H9 (cell line): Measurements from ENCODE around the gene PEX7. TPM values are rescaled to one million over a fixed set of nuclear protein-coding genes. Genes with fewer than 3 reads are reported as not detected.

Experiments
- DNase-seq: peaks from one replicate; pipeline ENCODE4 v3.0.0-alpha.2; 2017
- H2AFZ ChIP-seq: one replicate; pipeline ENCODE4 v1.6.1; 2013; ENCODE audit warnings: mild to moderate bottlenecking, low read length, control low read depth, moderate library complexity
- H2AK5ac ChIP-seq: 2 replicates; pipeline ENCODE4 v1.6.1; 2013; ENCODE audit warnings: low read length, control low read depth, mixed read lengths; ENCODE audit not compliant: insufficient read length
- H2BK120ac ChIP-seq: one replicate; pipeline ENCODE4 v1.6.1; 2013; ENCODE audit warnings: low read depth, mild to moderate bottlenecking, low read length, control low read depth, inconsistent platforms; ENCODE audit not compliant: poor library complexity, severe bottlenecking
- H2BK12ac ChIP-seq: 2 replicates; pipeline ENCODE4 v1.6.1; 2013; ENCODE audit warnings: low read length, control low read depth, mixed read lengths, low read depth; ENCODE audit not compliant: insufficient read length
- H2BK15ac ChIP-seq: 2 replicates; pipeline ENCODE4 v1.6.1; 2013; ENCODE audit warnings: low read depth, low read length, control low read depth
- H2BK20ac ChIP-seq: one replicate; pipeline ENCODE4 v1.6.1; 2013; ENCODE audit warnings: low read depth, mild to moderate bottlenecking, low read length, control low read depth, inconsistent platforms; ENCODE audit not compliant: poor library complexity, severe bottlenecking
- H2BK5ac ChIP-seq: 2 replicates; pipeline ENCODE4 v1.6.1; 2013; ENCODE audit warnings: low read length, control low read depth, mixed read lengths; ENCODE audit not compliant: insufficient read length
- H3K14ac ChIP-seq: 2 replicates; pipeline ENCODE4 v1.6.1; 2013; ENCODE audit warnings: low read length, control low read depth; ENCODE audit not compliant: insufficient read depth
- H3K18ac ChIP-seq: 2 replicates; pipeline ENCODE4 v1.6.1; 2013; ENCODE audit warnings: low read depth, mild to moderate bottlenecking, mixed read lengths, low read length, control low read depth; ENCODE audit not compliant: insufficient read length
- H3K23ac ChIP-seq: 2 replicates; pipeline ENCODE4 v1.6.1; 2013; ENCODE audit warnings: low read length, control low read depth, mixed read lengths, low read depth; ENCODE audit not compliant: insufficient read length
- H3K23me2 ChIP-seq: 2 replicates; pipeline ENCODE4 v1.6.1; 2013; ENCODE audit warnings: low read depth, mild to moderate bottlenecking, mixed read lengths, low read length, control low read depth; ENCODE audit not compliant: insufficient read length, poor library complexity, severe bottlenecking
- H3K27ac ChIP-seq: 2 replicates; pipeline ENCODE4 v1.5.1; 2013; ENCODE audit warnings: low read length, control low read depth, mixed read lengths, low read depth; ENCODE audit not compliant: insufficient read length
- H3K27me3 ChIP-seq: 2 replicates; pipeline ENCODE4 v1.6.1; 2013; ENCODE audit warnings: low read length, control low read depth, inconsistent platforms; ENCODE audit not compliant: insufficient read depth
- H3K4ac ChIP-seq: 2 replicates; pipeline ENCODE4 v1.6.1; 2013; ENCODE audit warnings: low read depth, mild to moderate bottlenecking, control low read depth, inconsistent platforms, low read length, moderate library complexity
- H3K4me1 ChIP-seq: 2 replicates; pipeline ENCODE4 v1.6.1; 2013; ENCODE audit warnings: low read length, control low read depth, inconsistent platforms; ENCODE audit not compliant: insufficient read depth
- H3K4me2 ChIP-seq: 2 replicates; pipeline ENCODE4 v1.6.1; 2013; ENCODE audit warnings: low read length, control low read depth, mixed read lengths; ENCODE audit not compliant: insufficient read length, insufficient read depth
- H3K56ac ChIP-seq: 2 replicates; pipeline ENCODE4 v1.6.1; 2013; ENCODE audit warnings: low read depth, mild to moderate bottlenecking, mixed read lengths, low read length, control low read depth; ENCODE audit not compliant: insufficient read length
- H3K79me1 ChIP-seq: 2 replicates; pipeline ENCODE4 v1.6.1; 2013; ENCODE audit warnings: low read depth, mild to moderate bottlenecking, moderate library complexity, low read length, control low read depth, inconsistent platforms; ENCODE audit not compliant: insufficient read depth, poor library complexity, severe bottlenecking
- H3K79me2 ChIP-seq: 2 replicates; pipeline ENCODE4 v1.6.1; 2013; ENCODE audit warnings: low read length, control low read depth, inconsistent platforms; ENCODE audit not compliant: insufficient read depth
- H3K9ac ChIP-seq: 2 replicates; pipeline ENCODE4 v1.6.1; 2013; ENCODE audit warnings: low read length, control low read depth, mixed read lengths; ENCODE audit not compliant: insufficient read length; ENCODE audit errors: extremely low read depth
- H3K9me3 ChIP-seq: one replicate; pipeline ENCODE4 v1.6.1; 2013; ENCODE audit warnings: low read depth, low read length, inconsistent platforms; ENCODE audit not compliant: control insufficient read depth
- H3T11ph ChIP-seq: one replicate; pipeline ENCODE4 v1.6.1; 2013; ENCODE audit warnings: mild to moderate bottlenecking, low read length, control low read depth, inconsistent platforms
- H4K20me1 ChIP-seq: one replicate; pipeline ENCODE4 v1.6.1; 2013; ENCODE audit not compliant: control insufficient read depth, insufficient read length, insufficient read depth
- H4K5ac ChIP-seq: 2 replicates; pipeline ENCODE4 v1.6.1; 2013; ENCODE audit warnings: low read depth, mild to moderate bottlenecking, mixed read lengths, low read length, control low read depth; ENCODE audit not compliant: insufficient read length
- H4K8ac ChIP-seq: replicated peaks from 2 replicates; pipeline ENCODE4 v1.6.1; 2013; ENCODE audit warnings: low read length, control low read depth, mixed read lengths, low read depth; ENCODE audit not compliant: insufficient read length
- H4K91ac ChIP-seq: 2 replicates; pipeline ENCODE4 v1.6.1; 2013; ENCODE audit warnings: low read depth, mild to moderate bottlenecking, moderate library complexity, mixed read lengths, low read length, control low read depth; ENCODE audit not compliant: insufficient read length
- H3K27ac Mint-ChIP-seq, 3 experiments: 2 replicates in 2 of 3; 3 replicates in 1 of 3; pipeline ENCODE4 v1.8.0; 2020 to 2021; ENCODE audit warnings: mixed read lengths in 3 of 3, mild to moderate bottlenecking in 1 of 3, moderate library complexity in 1 of 3
- H3K27me3 Mint-ChIP-seq: 2 replicates; pipeline ENCODE4 v1.8.0; 2021; ENCODE audit warnings: low read depth, mild to moderate bottlenecking, moderate library complexity, mixed read lengths
- H3K36me3 Mint-ChIP-seq, 3 experiments: 2 replicates in 2 of 3; 3 replicates in 1 of 3; pipeline ENCODE4 v1.8.0; 2020 to 2021; ENCODE audit warnings: low read depth in 3 of 3, mixed read lengths in 3 of 3; ENCODE audit not compliant: insufficient read depth in 1 of 3
- H3K4me1 Mint-ChIP-seq, 2 experiments: 2 replicates each; pipeline ENCODE4 v1.8.0; 2020; ENCODE audit warnings: mixed read lengths in 2 of 2
- H3K4me3 Mint-ChIP-seq, 2 experiments: 2 replicates in 1 of 2; 3 replicates in 1 of 2; pipeline ENCODE4 v1.8.0; 2020 to 2021; ENCODE audit warnings: mild to moderate bottlenecking in 2 of 2, mixed read lengths in 2 of 2, moderate library complexity in 1 of 2
- H3K9me3 Mint-ChIP-seq, 2 experiments: 2 replicates in 1 of 2; 3 replicates in 1 of 2; pipeline ENCODE4 v1.8.0; 2020; ENCODE audit warnings: mild to moderate bottlenecking in 2 of 2, mixed read lengths in 2 of 2, moderate library complexity in 1 of 2
- WGBS: extraction: QIAGEN DNeasy Blood & Tissue Kit; methylation state at CpG from one replicate; pipeline ENCODE4 v1.1.7; 2013; ENCODE audit warnings: missing lambda C conversion rate, low lambda C conversion rate, mixed read lengths; ENCODE audit not compliant: insufficient read length; ENCODE audit errors: extremely low coverage; 5-methylcytosine and 5-hydroxymethylcytosine counted together
- total RNA-seq: library from RNA; stranded (reverse); gene quantifications from 2 replicates; pipeline ENCODE4 v1.2.1, GENCODE V29; 2021
- TF ChIP-seq, protein P1 (sequence below): fragments of 200-600 bp; sonication (generic); conservative IDR thresholded peaks from 3 replicates; pipeline ENCODE4 v1.8.0; 2021; ENCODE audit warnings: antibody characterized with exemption, mild to moderate bottlenecking

PEX7 gene
- total RNA-seq, 1 experiment from 2014 or later = 8.4 TPM

DNA sequence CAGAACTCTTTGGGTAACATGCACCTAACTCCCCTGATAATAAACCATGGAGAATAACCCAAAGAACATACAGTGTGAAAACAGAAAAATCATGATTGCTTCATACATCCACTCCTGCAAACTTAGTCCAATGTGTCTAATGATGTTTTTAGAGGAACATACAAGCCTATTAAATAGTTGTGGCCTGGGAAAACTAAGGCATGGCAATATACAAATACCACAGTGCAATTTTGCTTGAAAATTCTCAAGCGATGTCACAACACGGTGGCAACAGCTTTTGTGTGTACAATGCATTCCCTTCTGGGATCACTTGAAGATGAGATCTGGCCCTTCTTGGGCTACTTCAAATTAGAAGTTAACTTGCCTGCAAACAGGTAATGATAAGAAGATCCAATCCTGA is 46.8 kb upstream of the PEX7 start:
- TF ChIP-seq, protein P1, sequence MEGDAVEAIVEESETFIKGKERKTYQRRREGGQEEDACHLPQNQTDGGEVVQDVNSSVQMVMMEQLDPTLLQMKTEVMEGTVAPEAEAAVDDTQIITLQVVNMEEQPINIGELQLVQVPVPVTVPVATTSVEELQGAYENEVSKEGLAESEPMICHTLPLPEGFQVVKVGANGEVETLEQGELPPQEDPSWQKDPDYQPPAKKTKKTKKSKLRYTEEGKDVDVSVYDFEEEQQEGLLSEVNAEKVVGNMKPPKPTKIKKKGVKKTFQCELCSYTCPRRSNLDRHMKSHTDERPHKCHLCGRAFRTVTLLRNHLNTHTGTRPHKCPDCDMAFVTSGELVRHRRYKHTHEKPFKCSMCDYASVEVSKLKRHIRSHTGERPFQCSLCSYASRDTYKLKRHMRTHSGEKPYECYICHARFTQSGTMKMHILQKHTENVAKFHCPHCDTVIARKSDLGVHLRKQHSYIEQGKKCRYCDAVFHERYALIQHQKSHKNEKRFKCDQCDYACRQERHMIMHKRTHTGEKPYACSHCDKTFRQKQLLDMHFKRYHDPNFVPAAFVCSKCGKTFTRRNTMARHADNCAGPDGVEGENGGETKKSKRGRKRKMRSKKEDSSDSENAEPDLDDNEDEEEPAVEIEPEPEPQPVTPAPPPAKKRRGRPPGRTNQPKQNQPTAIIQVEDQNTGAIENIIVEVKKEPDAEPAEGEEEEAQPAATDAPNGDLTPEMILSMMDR = no peak
- Histone ChIP-seq H3K56ac (no peak overlapping the region), H3T11ph (no peak overlapping the region), H3K4me1 (no peaks in the 10 kb centered on the region), H3K14ac (no peak overlapping the region), H3K18ac (no peak overlapping the region), H2BK15ac (no peak overlapping the region), H3K27me3 (no peaks in the 10 kb centered on the region), H3K23ac (no peak overlapping the region), H2BK20ac (no peak overlapping the region), H3K27ac (no peak overlapping the region), H3K79me2 (no peaks in the 10 kb centered on the region), H4K5ac (no peak overlapping the region), H3K4ac (no peak overlapping the region), H4K8ac (no peak overlapping the region), H2AK5ac (no peak overlapping the region), H3K79me1 (no peaks in the 10 kb centered on the region), H3K23me2 (no peaks in the 10 kb centered on the region), H3K9ac (no peak overlapping the region), H2BK12ac (no peak overlapping the region), H2BK120ac (no peak overlapping the region), H3K4me2 (no peak overlapping the region), H2AFZ (no peak overlapping the region), H4K20me1 (no peaks in the 10 kb centered on the region), H4K91ac (no peak overlapping the region), H2BK5ac (no peak overlapping the region), H3K9me3 (no peaks in the 10 kb centered on the region)
- Mint-ChIP-seq H3K9me3 (no peaks in the 10 kb centered on the region), H3K36me3 (no peaks in the 10 kb centered on the region; a peak in 1 of 7 replicates), H3K4me1 (peaks cover 12 to 13% of the 10 kb centered on the region in 2 experiments), H3K27ac (no peak overlapping the region), H3K4me3 (no peak overlapping the region), H3K27me3 (no peaks in the 10 kb centered on the region; the same call in 1 of the 2 replicates)
- no CpG with 5 or more reads among the region's 2 CpGs for WGBS
- DNase-seq = no peak
